ENCODE data around the gene SAV1. TPM values are rescaled to one million over a fixed set of nuclear protein-coding genes. Genes with fewer than 3 reads are reported as not detected.

Gene SAV1
- total and polyA plus RNA-seq, 2 of the 8 experiments (the other 6 are each of a cell fraction or from before 2014, with no cell fraction given): 15.9 to 78.3 TPM

DNA sequence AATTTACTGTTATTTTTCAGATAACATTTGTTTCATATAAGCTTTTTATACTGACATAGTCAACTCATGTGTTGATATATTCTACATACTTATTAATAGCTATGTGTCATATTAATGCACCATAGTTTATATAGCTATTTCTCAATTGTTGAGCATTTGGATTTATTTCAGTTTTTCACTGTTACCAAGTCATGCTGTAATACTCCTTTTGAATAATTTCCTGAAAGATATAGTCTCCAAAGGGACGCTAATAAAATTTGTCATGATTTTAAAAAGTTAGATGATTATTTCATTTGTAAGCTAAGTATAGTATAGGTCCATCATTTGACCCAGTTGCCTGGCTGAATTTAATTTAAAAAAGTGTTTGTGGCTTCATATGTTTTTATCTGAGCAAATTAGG is 60.3 kb downstream of the SAV1 start:
- 100% methylated on average over 1 of the region's 1 CpG; no CpG with 5 or more reads in 1 of the 2 experiments for WGBS, 2 experiments (ENCODE audit: extremely low coverage in 1 of 2, insufficient coverage in 1 of 2, insufficient read length in 1 of 2, insufficient replicate concordance in 2 of 2, low coverage in 1 of 2, low lambda C conversion rate in 2 of 2, missing lambda C conversion rate in 1 of 2)
- H3K4me3 ChIP-seq (ENCODE audit: extremely low read depth in 1 of 4, insufficient read depth in 2 of 4, low read depth in 3 of 4, low read length in 4 of 4): no peak overlapping the region
- H3K23me2 ChIP-seq (ENCODE audit: low read depth, low read length): no peaks in the 10 kb centered on the region
- no peaks in the 10 kb centered on the region for H3K4me1 ChIP-seq (replicated peaks in 1 of 4; ENCODE audit: control insufficient read depth in 3 of 4, insufficient read depth in 4 of 4, low read length in 3 of 4)
- H2AK5ac ChIP-seq (ENCODE audit: low read depth, low read length): no peak overlapping the region
- no peaks in the 10 kb centered on the region for H3K79me2 ChIP-seq (ENCODE audit: control insufficient read depth in 1 of 2, insufficient read depth in 2 of 2, low read length in 2 of 2)
- no peak overlapping the region for H3K14ac ChIP-seq (ENCODE audit: insufficient read length)
- no peak overlapping the region for H3K56ac ChIP-seq (replicated peaks; ENCODE audit: insufficient read length, low read depth, low read length)
- FAIRE-seq: no peak
- H3K18ac ChIP-seq (ENCODE audit: extremely low read depth, low read length): no peak overlapping the region
- no peak overlapping the region for H4K91ac ChIP-seq (replicated peaks; ENCODE audit: insufficient read length, low read length)
- H3K4ac ChIP-seq (replicated peaks; ENCODE audit: insufficient read length, low read depth, low read length): no peak overlapping the region
- H2BK12ac ChIP-seq (ENCODE audit: low read depth, low read length): no peak overlapping the region
- ChIA-PET CTCF (ENCODE audit: partially characterized antibody) (interaction anchor here (1.2 kb wide), 1 partner anchor 67 kb away, joined by 3 read pairs; no protein-coding TSS in a partner anchor), POLR2A (ENCODE audit: partially characterized antibody) (no interaction called here)
- no peak overlapping the region for H2BK5ac ChIP-seq (ENCODE audit: low read depth, low read length)
- H2BK20ac ChIP-seq (ENCODE audit: low read length): no peak overlapping the region
- TF ChIP-seq JUND (IDR thresholded peaks at IDR 0.05; ENCODE audit: low read length): no peak
- no peak for TF ChIP-seq KDM1A (IDR thresholded peaks at IDR 0.05; ENCODE audit: borderline replicate concordance, low read length)
- H4K5ac ChIP-seq (ENCODE audit: insufficient read length, low read depth, low read length): no peak overlapping the region
- H3K4me2 ChIP-seq (ENCODE audit: insufficient read depth in 1 of 2, low read depth in 2 of 2, low read length in 2 of 2): no peak overlapping the region
- H2BK15ac ChIP-seq (ENCODE audit: low read length): no peak overlapping the region
- H3K36me3 ChIP-seq (ENCODE audit: control insufficient read depth in 2 of 4, insufficient read depth in 4 of 4, low read length in 3 of 4): no peaks in the 10 kb centered on the region
- H3K27me3 ChIP-seq (replicated peaks in 1 of 4; ENCODE audit: control insufficient read depth in 3 of 4, extremely low read depth in 1 of 4, insufficient read depth in 3 of 4, low read length in 3 of 4): no peaks in the 10 kb centered on the region
- H3K79me1 ChIP-seq (ENCODE audit: low read depth, low read length): no peaks in the 10 kb centered on the region
- no peak overlapping the region for H2BK120ac ChIP-seq (replicated peaks; ENCODE audit: low read depth, low read length)
- H3K23ac ChIP-seq (ENCODE audit: insufficient read length): no peak overlapping the region
- no peak for DNase-seq (ENCODE audit: low read depth in 1 of 2, low spot score in 2 of 2)
- H3K9ac ChIP-seq (replicated peaks in 1 of 4; ENCODE audit: extremely low read depth in 1 of 4, low read depth in 3 of 4, low read length in 3 of 4): no peak overlapping the region
- no peak overlapping the region for H3K27ac ChIP-seq (ENCODE audit: low read depth, low read length)
- no peak overlapping the region for H2AFZ ChIP-seq (ENCODE audit: low read length)
- no peaks in the 10 kb centered on the region for H3K9me3 ChIP-seq (ENCODE audit: insufficient read depth in 2 of 2, low read depth in 1 of 2, low read length in 1 of 2)
- no peak overlapping the region for H4K8ac ChIP-seq (ENCODE audit: extremely low read depth, insufficient read depth, low read length)
- no peaks in the 10 kb centered on the region for H4K20me1 ChIP-seq (replicated peaks in 1 of 2; ENCODE audit: control insufficient read depth in 1 of 2, insufficient read depth in 2 of 2, low read length in 2 of 2)

Data from H1 (cell line).